Stimulated activated CD8-positive, alpha-beta memory T cell treated with anti-CD3 and anti-CD28 coated beads, Interleukin-12 subunit alpha, Interleukin-12 subunit beta, amount 100 ng/mL, for 24 hours (primary cell): ENCODE data around the gene EPB41L4B.
"Not testable (repeated sequence)": the region's sequence is repeated elsewhere in the genome, so short reads cannot be mapped to it uniquely, and the experiment has no call there.

ENCODE experiments used
- DNase-seq: peaks from one replicate; pipeline ENCODE4 v3.0.0-alpha.2; 2020; ENCODE audit errors: extremely low read depth

Gene EPB41L4B

DNA sequence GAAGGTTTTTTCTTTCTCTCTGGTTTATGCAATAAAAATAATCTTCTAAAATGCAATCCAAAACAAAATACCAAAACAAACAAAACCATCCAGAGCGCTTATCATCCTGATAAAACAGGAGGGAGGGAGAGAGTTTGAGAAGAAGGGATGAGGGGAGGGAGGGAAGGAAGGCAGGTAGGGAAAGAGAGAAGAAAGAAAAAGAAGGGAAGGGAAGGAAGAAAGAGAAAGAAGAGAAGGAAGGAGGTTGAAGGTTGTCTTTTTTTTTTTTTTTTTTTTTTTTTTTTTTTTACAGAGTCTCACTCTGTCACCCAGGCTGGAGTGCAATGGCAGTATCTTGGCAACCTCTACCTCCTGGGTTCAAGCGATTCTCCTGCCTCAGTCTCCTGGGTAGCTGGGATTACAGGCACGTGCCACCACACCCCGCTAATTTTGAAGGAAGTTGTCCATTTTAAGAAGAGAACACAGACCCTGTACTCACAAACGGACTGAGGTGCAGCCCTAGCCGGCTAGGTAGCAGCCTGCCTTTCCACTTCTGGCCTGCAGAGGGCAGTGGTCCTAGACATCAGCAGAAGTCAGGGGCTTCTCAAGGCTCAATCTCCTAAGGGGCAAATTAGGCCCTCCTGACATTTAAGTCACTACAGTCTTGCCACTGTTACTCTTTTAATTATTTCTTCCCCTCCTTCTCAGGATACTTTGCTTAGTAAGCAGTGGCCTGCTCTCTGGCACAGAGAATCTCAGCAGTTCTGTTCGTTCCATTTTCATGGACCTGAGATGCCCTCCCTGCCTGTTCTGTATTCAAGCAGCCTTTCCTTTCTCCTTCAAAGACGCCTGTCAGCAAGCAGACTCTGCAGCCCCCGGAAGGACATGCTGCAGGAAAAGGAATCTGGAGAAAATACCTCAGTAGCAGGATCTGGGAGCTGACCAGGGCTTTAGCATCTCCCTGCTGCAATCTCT, 76.4 kb downstream of the EPB41L4B start:
- DNase-seq = peak; percentile 14

DNA sequence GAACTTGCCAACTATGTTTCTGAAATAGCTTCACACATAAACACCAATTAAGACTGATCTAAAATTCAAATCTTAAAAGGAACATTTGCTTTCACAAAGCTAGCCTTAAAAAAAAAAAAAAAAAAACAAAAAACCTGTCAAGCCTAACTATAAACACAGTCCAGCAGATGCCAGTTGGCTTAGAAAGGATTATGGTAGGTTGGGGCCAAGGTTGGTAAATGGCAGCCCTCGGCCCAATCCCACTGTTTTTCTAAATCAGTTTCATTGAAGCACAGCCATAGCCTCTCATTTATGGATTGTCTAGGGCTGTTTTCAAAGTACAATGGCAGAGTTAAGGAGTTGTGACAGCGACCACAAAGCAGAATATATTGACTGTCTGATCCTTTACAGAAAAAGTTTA, 78.1 kb downstream of the EPB41L4B start:
- no peak for DNase-seq

DNA sequence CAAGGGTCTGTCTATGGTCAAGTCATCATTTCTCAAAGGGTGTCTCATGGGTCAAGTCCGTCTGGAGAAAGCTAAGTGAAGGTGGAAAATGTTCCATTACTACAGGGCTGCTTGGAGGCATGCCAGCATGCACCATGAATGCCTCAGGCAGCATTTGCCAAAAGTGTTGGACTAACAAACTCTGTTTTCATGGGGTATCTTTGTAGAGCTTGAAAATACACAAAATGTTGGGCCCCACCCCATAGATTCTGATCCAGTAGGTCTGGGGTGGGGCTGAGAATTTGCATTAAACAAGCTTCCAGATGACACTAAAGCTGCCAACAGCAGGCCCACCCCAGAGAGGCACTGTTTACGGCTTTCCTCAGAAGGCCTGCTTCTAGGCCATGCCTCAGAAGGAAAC, 78.8 kb downstream of the EPB41L4B start:
- DNase-seq = no peak

DNA sequence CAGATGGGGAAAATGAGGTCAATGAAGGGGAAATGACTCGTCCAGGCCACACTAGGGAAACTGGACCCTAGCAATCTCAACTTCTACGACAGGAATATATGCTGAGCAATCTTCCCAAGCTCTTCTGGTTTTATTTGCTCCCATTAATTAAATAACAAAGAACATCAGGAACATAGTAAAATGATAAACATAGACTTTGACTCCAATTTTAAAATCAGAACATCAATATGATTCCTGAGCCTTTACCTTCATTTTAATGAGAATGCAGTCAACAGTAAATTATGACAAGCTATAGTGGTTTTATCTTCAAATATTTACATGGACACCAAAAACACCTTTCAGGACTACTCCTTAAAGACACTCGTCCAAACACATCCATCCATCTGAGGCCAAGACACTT, 79.7 kb downstream of the EPB41L4B start:
- no peak for DNase-seq

DNA sequence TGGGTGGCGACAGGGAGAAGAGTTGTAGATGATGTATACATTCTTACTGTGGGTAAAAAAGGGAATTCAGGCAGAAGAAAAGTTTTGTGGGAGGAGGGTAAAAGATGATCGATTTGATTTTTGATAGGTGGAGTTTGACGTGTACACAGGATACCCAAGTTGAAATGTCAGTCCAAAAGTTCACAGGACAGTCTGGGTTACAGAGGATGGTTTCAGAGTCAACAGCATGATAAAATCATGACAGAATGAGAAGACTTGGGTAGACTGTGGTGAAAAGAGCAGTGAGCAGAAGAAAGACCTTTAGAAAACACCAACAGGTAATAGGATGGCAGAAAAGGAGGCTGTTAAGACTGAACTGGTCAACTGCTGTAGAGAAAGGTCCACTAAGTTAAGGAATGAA, 81.6 kb downstream of the EPB41L4B start:
- DNase-seq = no peak

DNA sequence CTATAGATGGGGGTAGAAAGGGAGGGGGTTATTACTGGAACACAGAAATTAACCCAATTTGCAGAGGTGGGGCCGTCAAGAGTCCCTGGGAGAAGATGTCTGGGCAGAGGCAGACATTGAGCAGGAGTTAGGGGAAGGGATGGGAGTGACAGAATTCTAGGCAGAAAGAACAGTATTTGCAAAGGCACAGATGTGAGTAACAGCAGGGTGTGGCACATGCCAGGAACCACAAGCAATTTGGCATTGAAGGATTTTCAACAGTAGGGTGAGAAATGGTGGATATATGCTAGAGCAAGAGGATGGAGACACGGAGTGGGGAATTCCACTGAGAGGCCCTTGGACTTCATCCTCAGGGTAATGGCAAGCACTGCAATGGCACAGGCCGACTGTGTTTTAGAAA, 82.2 kb downstream of the EPB41L4B start:
- DNase-seq = no peak

DNA sequence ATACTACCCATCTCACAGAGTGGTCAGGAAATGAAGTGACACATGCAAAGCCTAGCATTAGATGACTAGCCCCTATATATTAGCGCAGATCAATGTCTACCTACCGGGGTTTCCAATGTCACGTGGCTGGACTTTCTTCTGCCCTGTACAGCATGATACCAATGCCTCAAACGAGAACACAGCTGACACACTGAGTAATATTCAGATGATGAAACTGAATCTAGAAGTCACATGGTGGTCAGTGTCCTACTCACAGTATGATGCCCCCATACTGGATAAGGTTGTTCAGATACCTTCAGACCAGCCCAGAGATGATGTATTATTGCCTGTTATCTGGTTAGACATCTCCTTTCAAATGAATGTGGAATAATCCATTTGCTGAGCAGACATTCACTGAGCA, 82.7 kb downstream of the EPB41L4B start:
- DNase-seq = no peak

DNA sequence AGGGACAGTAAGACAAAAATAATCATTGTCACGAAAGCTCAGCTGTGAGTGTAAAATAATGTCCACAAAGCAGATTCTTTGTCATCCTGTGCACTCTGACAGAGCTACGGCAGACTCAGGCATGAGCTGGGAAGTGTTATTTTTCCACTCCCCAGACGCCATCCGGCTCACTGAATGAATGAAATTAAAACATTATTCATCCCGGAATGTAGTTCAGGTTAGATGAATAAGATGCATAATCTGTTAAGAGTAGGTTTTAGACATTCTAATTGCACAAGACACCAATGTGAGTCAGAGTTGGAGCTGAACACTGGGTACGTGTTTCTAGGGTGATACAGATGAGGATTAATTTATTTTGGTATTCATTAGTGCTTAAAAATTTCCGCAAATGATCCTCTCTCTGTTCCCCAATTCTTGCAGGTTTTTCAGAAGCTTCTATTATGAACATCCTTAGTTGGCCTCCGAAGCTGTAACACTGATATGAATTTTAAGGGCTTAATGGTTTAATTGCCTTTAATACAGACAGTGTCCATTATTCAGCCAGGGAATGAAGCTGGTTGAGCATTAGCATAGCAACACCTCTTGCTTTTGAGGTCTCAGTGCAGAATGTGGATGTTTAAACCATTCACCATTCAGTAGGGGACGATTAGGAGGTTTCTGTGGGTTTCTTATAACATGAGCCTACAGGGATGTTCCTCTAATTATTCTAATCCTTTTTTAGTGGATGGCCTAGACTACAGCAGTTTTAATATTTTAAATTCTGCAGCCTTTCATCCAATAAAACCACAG, 88.2 kb downstream of the EPB41L4B start:
- no peak for DNase-seq

DNA sequence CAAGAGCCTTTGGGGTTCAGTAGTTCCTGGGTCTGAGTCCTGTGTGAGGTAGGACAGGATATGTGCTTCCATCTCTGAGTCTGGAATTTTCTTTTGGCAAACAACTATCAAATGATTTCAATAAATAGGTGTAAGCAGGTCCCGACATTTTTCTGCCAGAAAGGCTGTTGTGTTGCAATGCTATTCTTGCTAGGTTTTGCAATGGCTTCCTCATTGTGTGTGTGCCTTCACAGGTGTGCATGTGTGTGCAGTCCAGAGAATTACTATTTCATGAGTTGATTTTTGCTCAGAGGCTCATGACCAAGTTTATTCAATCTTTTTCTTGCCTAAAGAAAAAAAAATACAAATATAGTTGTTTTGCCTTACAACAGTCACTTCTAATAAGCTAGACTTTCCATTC, 89.3 kb downstream of the EPB41L4B start:
- DNase-seq = no peak

DNA sequence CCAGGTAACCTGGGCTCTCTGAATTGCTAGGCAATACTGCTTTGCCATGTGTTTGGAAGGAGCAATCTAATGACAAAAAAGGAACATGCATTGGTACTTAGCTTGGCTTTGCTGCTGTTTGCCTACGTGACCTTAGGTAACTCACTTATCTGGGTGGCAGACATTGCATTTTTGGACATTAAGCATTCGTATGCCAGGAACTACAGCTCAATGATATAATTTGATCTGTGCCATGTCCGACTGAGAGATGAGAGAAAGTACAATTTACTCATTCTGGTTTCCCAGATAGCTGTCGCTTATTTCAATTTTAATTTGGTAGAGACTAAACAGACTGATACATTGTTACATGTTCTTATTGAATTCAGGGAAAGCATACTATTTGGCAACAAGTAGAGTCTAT, 90.6 kb downstream of the EPB41L4B start:
- no peak for DNase-seq

DNA sequence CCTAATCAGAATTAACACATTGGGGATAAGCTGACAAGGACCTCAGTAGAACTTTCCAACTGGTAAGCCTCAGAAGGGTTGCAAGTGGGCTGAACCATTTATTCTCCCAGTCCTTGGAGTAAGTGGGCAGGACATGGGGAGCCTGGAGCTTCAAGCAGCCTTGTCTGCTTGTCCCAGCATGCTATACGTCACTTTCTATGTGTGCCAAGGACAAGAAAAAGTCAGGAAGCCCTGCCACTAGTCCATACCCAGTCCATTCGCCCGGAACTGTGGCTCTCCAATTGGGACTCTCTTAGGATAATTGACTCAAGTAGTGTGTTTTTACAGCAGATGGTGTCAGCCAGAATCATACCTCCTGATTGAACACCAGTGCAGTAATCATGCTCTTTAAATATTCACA, 91.2 kb downstream of the EPB41L4B start:
- DNase-seq = no peak

DNA sequence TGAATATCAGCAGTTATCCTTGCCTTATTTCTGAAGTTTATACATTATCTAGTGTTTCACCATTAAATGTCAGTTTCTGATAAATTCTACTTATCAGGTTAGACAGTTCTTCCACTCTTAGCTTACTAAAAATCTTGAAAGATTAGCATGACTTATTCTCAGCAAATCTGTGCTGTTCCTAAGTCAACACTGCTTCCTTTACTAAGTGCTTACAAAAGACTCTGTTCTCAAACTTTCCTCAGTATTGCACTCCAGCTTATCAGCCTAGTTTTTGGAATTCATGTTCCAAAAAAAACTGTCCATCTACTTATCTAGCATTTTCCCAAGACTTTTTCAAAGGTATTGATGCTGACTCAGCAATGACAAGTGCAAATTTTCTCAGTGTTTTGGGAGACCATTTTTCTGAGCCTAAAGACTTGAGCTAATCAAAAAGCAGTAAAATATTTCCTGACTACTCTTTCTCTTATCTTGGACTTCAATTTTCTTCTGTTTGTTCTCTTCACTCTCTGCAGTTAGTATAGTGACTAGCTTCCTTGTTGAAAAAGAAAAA, 92.7 kb downstream of the EPB41L4B start:
- DNase-seq = no peak

DNA sequence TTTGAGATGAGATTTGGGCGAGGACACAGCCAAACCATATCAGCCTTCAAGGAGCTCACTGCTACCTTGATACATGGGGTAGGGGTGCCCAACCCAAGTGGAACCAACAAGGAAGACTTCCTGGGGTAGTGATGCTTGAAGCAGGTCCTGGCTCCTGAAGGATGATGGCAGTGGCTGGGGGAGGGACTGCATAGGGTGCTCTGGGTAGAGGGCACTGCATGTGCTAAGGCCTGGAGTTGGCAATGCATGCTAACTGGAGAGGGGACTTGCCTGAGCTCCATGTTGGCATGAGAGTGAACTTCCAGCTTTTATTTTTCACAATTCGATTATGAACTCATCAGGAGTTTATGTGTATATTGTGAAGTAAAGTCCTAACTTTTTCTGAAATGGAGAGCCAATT, 95.2 kb downstream of the EPB41L4B start:
- no peak for DNase-seq

DNA sequence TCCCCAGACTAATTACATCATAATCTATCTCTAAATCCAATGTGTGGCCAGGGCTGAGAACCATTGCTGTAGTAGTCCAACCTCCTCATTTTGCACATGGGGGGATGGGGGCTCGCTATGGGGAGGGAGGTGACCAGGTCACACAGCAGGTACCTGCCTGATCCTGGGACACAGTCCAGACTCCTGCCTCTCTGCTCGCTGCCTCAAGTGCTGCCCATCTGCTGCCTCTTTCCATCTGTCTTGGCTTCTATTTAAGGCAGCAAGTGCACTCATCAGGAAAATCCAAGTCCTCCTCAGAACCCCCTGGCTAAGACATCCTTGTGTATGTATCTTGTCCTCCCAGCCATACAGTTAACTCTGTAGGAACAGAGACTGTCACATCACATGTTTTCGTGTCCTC, 96.1 kb downstream of the EPB41L4B start:
- no peak for DNase-seq

DNA sequence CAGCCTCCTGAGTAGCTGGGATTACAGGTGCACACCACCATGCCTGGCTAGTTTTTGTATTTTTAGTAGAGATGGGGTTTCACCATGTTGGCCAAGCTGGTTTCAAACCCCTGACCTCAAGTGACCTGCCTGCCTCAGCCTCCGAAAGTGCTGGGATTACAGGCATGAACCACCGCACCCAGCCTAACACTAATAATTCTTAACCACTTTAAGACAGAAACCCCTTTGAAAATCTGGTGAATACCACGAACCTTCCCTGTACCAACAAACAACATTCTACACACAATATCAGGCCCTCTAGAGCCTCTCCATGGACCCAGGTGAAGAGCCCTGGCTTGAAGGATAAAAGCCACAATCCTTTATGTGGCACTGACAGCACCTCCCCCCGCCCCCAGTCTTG, 102.6 kb downstream of the EPB41L4B start:
- DNase-seq = not testable (repeated sequence)

DNA sequence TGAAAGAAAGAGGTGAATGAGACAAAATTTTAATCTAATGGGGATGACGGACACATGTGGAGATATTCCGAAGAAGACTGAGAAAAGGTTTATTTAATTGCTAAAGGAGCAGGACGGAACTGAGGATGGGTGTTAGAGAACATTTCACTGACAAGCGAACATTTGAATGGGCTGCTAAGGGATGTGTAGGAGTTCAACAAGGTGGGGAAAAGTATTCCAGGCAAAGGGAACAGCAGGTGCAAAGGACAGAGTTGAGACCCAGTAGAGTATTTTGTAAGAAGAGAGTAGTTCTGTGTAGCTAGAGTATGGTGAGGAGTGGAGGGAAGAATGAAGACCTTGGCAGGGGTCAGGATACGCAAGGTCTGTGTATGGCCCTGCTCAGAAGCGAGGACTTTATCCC, 106.4 kb downstream of the EPB41L4B start:
- DNase-seq = no peak

DNA sequence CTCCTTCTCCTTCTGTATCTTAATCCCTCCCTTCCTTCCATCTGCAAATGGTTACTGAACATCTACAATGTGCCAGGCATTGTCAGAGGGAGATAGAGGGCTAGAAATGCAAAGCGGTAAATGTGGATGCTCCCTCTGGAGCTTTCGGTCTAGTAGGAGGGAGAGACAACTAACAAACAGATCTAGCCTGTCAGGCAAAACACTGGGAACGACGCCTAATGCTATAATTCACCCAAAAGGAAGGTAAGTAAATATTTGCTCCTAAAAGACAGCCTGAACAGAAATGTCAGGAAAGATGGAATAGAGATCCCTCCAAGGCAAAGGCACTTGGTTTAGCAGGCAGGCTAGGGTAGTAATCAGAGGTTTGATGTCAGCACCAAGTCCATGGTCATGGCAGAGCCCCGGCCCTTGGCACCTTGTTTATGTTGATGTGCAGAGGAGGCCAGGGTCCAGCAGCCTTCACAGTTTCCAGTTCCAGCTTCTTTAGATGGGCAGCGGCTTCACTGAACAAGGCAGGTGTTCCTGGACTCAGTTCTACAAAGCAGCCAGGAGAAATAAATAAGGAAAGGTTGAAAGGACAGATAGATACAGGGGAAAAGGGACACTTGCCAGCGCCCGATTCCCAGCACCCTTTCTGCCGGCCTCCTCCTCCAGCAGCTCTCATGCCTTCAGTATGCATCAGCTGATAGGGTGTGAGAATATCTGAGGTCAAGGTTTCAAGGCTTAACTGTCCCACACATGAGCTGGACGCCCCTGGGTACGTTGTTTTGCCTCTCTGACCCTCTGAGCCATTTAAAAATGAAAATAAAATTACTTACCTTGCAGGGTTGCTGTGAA, 107.4 kb downstream of the EPB41L4B start:
- no peak for DNase-seq

DNA sequence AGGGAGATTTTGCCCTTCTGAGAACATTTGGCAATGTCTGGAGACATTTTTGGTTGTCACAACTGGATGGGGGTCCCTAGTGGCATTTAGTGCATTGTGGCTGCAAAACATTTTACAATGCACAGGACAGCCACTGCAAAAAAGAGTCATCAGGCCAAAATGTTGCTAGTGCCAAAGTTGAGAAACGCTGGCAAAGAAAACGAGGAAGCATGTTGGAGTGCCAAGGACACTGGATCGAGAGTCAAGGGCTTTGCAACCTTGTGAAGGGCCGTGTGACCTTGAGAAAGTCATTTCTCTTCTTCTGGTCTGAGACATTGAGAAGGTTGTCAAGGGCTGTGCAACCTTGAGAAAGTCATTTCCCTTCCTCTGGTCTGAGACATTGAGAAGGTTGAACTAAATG, 108.1 kb downstream of the EPB41L4B start:
- no peak for DNase-seq

DNA sequence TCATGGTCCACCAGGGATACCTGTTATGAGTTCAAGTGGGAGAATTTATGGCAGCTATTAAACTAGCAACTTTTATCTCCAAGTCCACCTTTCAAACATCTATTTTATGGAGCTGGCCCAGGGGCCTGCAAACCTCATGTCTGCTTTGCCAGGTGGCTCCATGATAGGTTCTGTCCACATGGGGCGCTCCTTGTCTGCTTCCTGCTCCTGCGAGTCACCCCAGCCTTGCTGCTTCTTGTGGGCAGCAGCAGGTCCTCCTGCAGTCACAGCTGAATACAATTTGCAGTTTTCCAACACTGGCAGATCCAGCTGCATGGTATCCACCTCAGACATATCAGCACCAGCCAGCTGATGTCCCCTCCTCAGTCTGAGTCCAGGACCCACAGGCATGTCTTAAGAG, 114.2 kb downstream of the EPB41L4B start:
- no peak for DNase-seq

DNA sequence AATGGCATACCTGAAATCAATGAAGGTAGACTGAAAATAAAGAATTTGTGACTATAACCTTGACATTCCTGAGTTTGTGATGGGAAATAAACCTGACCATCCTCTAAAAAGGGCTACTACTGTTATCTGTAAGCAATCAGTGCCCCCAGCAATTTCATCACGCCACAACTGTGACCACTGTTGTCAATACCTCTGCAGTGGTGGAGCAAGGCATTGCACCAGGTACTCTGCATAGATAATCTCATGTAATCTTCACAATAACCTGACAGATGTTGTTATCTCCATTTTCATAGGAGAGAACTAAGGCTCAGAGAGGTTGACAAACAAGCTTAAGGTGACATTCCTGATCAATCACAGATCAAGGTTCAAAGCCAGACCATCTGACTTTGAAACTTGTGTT, 115.3 kb downstream of the EPB41L4B start:
- no peak for DNase-seq

DNA sequence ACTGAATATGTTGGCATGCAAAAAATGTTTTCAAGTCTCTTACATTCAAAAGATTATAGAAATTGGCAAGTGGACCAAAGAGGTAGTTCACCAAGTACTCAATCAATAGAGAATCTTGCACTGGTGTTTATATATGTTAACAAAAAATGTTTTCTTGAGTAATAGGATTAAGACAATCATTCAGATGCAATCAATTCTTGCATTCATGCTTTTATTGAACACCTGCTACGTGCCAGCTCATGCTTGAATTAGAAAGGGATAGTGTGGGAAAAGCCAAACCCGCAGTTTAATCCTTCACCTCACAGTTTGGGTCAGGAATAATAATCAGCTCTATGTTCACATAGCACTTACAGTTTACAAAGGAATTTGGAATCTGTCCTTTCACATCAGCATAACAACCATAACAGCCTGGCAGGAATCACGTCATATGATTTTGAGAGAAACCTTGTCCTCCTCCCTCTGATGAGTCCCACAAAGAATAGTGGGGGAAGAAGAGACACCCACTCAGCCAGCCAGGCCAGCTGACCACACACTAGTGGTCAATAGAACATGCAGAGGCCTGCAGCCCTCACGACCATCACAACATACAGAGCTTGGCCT, 117.0 kb downstream of the EPB41L4B start:
- no peak for DNase-seq
